IPS DF 4.7 (cell line): Measurements from ENCODE around the gene KRT78.

Source experiments
- DNase-seq: peaks from one replicate; pipeline ENCODE4 v3.0.0-alpha.2; 2013; ENCODE audit warnings: low spot score; ENCODE audit errors: extremely low read depth

The KRT78 gene

DNA sequence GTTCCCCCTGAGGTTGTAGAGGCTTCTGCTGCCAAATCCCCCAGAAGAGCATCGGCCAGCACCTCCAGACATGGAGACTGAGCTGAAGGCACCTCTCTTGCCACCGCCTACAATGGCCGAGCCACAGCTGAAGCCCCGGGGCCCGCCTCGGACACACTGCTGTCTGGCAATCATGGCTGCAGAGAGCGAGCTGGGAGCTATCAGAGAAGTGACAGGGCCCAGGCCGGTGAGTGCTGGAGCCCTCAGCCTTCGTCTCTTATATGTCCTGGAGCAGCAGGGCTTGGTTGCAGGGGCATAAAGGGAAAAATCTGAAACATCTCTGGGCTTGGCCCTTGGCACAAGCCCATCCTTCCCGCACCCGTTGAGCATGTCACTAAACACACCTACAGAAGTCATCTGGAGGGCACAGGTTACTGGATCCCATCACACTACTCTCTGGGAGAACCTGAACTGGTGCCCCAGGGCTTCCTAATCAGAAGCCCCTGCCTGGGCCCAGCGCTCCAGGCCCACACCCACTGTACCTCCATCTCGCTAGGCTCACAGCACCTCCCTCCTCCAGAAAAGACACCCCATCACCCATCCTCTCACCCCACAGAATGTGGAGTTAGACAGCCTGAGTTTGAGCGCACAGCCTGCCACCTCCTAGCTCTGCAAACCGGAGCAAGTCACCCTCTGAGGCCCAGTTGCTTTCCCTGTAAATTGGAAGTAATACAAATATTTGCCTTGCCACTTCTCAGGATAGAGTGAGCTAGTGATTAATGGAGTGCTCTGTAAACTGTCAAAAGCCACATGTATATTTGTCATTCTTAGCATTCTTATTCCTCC lies 34.7 kb downstream of the KRT78 start, which contains the start of gene KRT4:
TSS of gene KRT4 (minus strand) at position 232 of the 825 bp plus-strand sequence. CDS start at position 174, 58 bp downstream.
- no peak for DNase-seq

GRCh38 chr12:52813203-52813819 lies 35.5 kb downstream of the KRT78 start:
- no peak for DNase-seq

- no peak for DNase-seq
Observed at GRCh38 chr12:52812749-52813148, 36.0 kb downstream of the KRT78 start.

- DNase-seq, result no peak
Observed at GRCh38 chr12:52812073-52812400, 36.8 kb downstream of the KRT78 start.

DNA sequence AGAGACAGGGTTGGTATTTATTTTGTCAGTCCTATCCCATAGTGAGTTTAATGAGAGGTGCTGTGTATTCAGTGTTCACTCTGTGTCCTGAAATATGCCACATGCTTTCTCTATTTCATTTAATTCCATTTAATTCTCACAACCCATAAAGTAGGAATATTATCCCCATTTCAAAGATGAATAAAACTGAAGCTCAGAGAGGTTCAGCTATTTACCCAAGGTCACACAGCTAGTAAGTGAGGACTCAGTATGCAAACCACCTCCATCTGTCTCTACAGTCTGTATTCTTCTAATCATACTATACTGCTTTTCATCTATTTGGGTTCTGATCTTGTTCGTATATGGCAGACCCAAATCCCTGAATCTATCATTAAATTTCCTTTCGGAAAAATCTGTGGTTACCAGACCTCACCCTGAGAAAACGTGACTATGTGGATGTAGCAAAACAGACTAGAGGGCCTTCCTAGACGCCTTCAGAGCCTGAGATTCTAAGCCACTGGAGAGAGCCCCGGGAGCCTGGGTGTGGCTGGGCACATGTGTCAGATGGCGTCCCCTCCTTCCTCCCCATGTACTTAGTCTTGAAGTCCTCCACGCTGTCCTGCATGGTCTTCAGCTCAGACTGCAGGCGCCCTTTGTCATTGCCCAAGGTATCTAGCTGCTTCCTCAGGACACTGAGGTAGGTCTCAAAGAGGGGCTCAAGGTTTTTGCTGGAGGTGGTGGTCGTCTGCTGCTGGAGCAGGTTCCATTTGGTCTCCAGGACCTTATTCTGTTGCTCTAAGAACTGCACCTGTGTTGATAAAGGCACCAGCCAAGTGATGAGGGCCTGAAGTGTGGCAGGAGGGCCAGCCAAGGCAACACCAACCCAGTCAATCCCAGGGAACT lies 37.4 kb downstream of the KRT78 start:
- no peak for DNase-seq

GRCh38 chr12:52810554-52810953 lies 38.2 kb downstream of the KRT78 start:
- DNase-seq, result no peak

DNA sequence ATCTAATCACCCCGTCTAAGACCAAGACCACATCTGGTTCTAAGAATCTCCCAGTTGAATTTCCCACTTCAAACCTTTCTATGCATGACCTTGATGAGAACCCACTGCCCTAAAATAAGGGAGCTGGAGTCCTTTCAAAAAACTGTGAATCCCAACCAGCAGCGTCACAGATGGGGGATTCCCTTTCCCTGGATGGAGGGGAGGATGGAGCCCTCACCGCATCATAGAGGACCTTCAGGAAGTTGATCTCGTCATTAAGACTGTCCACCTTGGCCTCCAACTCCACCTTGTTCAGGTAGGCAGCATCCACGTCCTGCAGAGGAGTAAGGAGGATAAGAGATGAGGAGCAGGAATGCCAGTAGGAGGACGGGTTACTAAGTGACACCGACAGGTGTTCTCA lies 39.6 kb downstream of the KRT78 start:
- no peak for DNase-seq

GRCh38 chr12:52808573-52809160 lies 40.1 kb downstream of the KRT78 start:
- no peak for DNase-seq

DNA sequence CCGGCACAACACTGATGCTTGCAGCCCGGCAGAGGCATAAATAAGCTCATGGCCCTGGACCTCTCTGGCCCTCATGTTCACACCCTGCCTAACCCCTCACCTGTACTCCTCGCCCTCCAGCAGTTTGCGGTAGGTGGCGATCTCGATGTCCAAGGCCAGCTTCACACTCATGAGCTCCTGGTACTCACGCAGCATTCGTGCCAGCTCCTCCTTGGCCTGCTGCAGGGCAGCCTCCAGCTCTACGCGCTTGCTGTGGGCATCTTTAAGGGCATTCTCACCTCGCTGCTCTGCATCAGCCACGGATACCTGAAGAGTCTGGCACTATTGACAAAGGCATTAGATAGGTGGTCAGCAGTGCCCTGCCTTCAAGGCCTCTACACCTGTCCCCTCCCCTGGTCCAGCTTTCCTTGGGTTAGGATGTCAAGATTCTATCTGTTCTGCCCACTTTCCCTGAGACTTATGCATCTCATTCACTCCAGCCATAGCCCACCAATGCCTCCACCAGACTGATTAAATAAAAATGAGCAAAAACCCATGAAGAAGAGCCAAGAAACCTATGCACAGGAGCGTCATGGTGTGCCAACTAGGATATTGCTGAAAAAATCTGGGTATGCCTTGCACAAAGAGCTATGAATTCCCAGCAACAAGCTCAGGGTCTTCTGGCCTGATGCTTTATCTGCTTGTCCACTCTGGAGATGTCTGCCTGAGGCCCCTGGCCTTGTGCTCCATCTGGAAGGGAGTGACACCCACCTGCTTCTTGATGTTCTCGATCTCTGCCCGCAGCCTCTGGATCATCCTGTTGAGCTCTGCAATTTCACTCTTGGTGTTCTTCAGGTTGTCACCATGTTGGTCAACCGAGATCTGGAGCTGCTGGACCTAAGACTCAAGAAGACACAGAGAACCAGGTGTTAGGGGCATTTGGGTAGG lies 41.0 kb downstream of the KRT78 start:
- no peak for DNase-seq

DNA sequence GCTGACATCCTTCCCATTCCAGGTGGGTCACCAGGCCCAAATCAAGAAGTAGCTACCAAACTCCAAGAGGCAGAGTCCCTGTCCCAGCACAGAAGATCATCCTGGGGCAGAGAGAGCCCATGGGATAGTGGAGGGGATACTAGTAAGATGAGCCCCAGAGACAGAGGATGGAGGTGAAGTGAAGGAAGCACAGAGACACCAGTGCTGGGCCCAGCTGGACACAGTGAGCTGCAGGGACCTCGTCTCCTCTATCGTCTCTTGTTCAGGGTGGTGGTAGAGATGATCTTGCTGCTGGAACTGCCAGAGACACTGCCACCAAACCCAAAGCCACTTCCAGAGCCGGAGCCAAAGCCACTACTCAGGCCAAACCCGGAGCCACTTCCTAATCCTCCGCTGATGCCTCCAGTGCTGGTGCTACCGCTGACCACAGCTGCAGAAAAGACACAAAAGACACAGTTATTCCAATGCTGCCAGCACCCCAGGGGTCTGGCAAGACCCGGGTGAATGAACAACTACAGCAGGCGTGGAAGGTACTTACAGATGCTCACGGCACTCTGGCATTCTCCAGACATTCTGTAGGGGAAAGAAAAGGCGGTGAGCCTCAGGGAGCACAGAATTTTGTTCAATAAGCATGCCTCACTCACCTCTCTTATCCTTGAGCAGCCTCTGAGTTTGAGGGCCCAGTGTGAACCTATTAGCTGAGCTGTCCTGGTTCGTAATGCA lies 41.8 kb downstream of the KRT78 start:
- no peak for DNase-seq

DNA sequence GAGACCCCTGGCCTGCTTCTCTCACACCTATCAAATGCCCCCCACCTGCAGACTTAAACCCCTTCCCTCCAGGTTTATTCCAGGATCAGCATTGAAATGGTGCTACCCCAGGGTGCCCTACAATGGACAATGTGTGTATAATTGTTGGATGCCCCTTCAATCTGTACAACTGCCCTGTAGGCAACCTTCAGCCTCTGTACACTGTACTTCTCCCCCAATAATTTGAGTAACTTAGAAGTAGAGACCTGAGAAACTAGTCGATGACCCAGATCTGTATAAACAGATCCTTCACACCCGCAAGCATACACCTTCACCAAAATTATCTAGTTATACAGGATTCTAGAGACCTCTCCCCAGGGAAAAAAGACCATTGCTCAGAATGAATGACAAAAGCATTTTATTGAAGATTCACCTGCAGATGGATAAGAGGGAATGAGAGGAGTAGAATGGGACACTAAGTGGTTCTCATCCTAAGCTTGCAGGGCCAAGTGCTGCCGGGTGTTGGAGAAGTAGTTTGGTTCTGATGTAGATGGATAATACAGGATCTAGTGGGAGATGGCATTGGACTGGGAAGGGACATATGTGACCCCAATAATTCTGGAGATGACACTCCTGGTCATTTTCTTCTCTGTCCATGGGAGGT lies 42.5 kb downstream of the KRT78 start:
- no peak for DNase-seq

DNA sequence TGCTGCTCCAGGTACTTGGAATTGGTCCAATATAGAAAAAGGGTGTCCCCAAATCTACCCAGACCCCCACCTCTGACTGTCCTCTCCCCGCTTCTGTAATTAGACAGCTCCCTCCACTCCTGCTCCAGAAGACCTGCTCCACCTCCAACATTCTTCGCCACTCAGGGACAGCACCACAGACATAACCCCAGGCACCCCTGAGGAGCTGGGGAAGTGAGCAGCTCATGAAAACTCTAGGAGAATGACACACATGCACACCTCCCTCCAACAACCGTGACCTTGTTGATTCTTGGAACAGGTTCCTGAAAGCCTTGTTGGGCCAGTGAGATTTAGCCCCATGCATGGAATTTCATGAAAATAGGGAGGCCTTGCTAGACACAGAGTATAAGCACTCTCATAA lies 43.1 kb downstream of the KRT78 start:
- no peak for DNase-seq

DNA sequence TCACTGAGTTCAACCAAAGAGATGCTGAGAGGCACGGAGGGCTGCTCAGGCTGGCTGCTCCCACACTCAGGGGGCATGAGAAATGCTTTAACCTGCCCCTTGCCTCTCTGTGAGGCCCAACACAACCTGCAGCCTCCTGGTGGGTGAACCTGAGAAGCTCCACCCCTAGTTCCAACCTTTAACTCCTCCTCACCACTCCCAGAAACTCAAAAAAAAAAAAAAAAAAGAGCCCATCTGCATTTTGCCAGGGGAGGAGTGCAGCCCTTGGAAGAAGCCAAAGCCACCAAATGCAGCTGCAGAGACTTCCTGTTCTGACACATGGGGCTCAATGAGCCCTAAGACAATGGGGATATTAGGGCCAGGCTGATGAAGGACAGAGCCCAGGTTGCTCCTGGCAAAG lies 43.8 kb downstream of the KRT78 start:
- peak; percentile 58 for DNase-seq

DNA sequence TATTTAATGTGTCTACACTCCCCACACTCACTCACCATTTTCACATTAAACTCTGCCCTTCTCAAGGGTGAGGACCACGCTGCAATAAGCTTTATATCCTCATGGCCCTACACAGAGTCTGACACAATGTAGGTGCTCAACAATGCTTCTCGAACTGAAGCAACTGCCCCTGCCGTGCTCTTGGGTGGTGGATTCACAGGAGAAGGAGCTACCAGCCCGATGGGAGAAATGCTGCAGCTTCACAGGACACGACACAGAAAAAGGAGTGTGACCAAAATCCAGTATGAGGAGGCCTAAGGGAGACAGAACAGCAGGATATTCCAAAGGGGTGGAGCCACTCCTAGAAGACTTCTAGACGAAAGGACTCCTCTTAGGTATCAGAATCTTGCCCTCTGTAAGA lies 46.4 kb downstream of the KRT78 start:
- no peak for DNase-seq

DNA sequence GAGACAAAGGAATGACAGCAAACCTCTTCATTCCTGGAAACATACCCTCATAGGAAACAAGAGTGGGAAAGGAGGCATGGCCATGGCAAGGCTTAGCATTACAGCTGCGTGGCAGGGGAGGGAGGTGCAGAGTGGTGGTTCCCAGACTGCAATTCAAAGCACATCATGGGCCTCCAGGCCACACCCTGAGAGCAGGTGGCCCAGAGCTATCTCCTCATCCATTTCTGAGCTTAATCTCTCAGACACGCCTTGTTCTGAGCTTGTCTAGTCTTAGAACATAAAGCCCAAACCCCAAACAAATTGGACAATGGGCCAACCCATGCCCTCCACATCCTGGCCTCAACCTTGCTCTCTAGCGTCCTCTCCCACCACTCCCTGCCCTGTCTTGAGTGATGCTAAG lies 47.0 kb downstream of the KRT78 start:
- DNase-seq, result no peak

- no peak for DNase-seq
Observed at GRCh38 chr12:52800259-52800917, 48.4 kb downstream of the KRT78 start.

GRCh38 chr12:52799505-52800211 lies 49.1 kb downstream of the KRT78 start:
- no peak for DNase-seq
